Islet precursor cell (in vitro differentiated cells): Measurements from ENCODE around the gene KCNK10.

ENCODE experiments used
- DNase-seq: peaks from one replicate; pipeline ENCODE4 v3.0.0-alpha.2; 2018

KCNK10 gene

DNA sequence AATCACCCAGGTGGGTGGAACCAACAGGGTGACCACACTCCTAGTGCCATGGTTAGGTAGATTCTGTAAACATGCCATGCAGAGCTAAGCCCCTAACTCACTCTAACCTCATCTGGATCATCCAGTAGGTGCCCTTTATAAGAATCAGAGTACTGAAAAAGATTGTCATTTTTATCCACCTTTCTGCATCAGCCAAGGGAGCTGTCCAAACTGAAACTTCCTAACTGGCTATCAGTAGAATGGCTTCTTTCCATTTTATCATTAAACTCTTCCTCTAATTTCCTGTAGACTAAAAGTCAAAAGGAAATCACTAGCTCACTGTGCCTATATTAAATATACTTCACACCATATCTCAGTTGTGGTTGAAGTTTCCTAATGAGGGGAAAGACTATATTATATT, 6.5 kb downstream of the KCNK10 start:
- DNase-seq: no peak

DNA sequence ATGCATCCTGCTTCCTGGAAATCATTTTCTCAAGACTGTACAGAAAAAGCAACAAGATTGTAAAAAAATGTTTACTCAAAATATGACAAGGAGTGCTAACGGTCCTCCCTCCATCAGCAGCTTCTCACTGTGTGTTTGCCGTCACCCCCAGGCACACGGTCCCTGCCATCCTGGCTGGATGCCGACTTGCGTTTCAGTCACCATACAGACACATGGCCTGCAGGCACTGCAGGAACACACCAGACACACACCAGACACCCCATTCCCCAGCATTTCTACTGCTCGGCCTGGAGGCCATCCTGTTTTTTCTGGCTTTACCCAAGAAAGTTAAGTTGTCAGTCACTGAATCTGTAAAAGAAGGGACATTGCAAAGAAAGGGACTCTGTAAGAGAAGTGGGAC, 10.8 kb downstream of the KCNK10 start:
- no peak for DNase-seq

DNA sequence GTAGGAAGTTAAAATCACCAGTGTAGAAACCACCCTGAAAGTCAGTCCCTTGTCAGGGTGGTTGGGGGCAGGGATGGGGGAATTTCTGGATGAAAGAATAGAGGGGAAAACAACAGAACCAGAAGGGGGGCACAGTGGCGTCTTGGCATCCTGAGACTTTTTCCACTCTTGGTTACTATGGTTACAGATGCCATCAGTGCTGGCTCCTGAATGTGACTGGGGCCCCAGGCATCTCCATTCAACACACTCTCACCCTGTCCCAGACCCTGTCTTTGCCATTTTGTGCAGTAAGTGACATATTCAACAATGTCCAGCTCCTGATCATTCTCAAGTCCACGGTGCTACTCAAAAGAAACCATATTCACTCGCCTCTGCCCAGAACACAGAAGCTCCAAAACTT, 11.3 kb downstream of the KCNK10 start:
- no peak for DNase-seq

DNA sequence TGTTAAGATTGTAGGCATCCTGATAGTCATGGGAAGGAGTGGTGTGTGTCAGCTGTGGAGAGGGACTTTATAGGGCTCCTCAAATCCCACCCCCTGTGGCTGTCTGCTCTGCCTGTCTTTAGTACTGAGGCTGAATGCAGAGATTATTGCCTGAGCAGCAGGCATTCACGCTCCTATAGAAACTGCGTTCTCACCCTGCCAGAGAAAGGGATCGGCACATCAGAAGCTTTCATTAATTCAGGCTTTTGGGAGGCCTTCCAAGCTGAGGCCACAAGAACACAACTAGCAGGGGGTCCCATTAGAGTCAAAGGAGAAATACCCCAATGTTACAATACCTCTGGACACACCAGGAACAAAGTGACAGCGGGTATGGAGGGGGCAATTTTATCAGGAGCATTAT, 12.6 kb downstream of the KCNK10 start:
- DNase-seq: no peak

DNA sequence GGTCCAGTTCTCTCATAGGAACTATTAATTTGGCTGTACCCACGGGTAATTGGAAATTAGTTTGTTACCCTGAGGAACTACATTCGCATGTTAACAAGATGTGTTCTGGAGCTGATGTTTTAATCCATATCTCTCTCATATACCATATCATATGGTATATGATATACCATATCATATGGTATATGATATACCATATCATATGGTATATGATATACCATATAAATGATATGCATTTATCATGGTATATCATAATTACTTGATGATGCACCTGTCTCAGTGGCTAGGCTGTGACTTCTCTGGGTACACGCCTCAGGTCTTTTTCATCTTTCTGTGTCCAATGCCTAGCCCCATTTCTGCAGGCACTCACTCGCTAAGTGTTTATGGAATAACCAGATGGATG, 13.0 kb downstream of the KCNK10 start:
- DNase-seq: no peak

DNA sequence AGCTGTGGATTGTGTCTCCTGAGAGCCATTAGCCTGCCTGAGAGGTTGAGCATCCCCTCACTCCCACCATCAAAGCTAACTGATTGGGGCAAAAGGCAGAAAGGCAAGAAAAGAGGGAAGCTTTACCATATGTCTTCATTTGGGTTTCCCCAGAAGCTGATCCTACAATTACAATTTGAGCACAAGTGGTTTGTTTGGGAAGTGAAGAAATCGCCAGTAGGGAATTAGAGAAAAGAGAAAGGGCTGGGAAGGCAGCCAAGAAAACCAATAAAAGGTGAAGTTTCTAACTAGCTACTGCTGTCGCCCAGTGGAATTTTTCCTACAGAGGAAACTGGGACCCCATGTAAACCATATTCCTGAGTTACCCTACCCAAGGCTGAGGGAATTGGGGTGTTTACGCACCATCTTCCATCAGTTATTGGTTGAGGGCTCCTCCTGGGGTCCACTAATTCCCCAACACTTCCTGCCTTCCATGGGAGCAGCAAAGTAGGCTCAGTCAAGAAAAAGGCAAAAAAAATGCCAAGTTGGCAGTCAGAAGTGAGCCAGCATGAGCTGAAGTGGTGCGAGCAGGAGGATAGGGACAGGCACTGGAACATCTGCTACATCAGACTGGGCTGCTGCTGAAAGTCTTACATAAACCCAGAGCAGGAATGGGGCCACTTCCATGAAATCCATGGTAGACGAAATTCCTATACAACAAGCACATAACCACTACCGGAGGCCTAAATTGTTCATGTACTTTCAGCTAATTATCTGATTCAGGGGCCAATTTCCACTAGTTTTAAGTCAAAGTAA, 17.3 kb downstream of the KCNK10 start:
- no peak for DNase-seq

DNA sequence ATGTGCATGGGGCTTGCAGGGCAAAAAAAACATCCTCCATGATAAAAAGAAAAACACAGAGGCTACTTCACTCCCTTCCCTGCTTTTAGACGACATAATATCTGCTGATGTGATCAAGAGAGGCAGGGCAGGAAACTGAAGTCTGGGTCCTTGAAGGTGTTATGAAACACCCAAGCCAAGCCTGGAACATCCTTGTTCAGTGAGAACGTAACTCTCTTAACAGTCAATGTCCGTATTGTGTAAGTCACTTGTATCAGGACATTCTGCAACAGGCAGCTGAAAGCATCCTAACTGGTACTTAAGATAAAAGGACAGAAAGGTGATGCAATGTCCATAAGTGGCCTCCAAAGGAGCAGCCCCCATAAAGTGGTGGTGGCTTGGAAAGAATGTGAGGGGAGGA, 20.0 kb downstream of the KCNK10 start:
- DNase-seq: no peak

DNA sequence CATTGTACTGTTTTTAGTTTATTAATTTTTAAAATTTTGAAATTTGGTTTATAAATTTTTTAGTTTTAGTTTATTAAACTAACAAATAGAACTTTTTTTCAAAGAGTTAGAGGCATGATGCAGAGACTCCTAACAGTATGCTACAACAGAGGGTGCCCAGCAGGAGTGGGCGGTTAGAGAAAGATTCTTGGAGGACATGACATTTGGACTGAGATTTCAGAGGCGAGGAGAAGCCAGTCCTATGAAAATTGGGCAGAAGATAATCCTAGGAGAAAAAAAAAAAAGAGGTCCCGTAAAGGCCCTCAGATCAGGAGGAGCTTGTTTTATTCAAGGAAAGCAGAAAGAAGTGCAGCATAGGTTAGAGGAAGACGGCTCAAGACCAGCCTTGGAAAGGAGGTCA, 21.7 kb downstream of the KCNK10 start:
- DNase-seq: no peak

DNA sequence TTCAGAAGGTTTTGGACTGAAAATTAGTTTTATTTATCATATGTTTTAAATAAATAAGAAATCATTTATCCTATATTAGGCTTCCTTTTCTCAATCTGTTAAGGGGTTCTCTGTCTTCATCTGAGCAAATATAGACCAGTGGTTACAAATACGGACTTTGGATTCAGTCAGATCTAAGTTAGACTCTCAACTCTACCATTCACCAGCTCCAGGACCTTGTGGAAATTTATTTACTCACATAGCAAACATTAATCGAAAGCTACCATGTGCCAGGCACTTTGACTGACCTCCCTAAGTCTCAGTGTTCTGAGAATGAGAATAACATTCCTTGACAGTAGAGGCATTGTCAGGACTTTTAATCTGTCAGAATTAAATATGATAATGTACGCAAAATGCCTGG, 22.3 kb downstream of the KCNK10 start:
- DNase-seq: no peak

DNA sequence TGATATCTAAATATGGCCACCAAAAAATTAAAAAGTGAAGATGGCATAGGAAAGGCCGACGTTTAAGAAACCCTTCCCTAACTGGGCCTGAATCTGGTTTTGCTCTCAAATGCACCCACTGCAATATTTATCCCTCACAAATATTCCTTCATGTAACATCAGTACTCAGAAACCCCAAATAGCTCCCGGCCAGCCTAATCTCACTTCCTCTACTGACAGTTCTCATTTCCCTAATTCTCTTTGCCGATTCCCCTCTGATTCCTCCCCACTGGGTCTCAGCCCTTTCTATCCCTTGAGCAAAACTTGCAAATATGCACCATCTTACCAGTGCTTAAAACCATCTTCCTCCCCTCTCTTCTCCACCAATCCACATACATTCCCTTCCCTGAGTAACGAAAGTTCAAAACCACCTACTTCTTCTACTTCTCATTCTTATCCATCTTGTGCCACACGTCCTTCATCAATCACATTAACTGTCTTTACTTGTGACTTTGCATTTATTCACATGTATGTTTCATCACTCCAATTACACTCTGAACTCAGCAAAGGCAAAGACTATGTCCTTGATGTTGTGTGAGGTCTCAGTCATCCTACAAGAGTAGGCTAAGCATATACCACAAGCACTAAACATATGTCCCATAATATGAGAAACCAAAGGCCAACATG, 23.1 kb downstream of the KCNK10 start:
- no peak for DNase-seq

DNA sequence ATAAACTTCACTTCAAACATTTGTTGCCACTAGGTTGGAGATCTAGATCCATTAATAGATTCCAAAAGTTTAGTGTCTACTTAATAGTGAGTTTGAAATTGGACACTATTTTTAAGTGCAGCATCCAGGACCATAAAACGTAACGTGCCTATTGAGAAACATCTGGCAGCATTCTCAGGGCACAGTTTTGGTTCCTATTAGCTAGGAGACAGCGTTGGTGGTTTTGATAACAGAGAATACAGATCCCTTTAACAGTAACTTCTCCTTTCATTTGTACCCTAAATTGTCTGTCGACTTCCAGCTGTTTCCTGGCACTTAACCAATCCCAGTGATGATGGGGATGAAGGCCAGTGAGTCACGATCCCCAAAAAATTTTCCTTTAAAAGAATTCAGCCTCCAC, 25.8 kb downstream of the KCNK10 start:
- DNase-seq: no peak

DNA sequence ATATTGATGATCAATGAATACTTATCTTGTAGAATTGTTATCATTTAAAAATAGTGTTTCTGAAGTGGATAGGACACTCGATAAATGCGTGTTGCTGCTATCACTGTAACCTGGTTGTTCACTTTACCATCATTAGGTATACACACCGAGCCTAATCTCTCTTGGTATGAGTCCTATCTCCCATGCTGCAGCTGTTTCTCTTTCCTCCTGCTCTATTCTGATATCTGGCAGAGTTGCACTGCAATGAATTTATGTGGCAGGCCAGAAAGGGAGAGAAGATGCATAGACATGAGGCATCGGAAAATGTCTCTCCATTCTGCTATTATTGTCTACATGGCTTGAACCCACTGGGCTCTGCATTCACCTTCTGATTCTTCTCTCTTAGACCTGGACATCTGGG, 26.7 kb downstream of the KCNK10 start:
- no peak for DNase-seq

DNA sequence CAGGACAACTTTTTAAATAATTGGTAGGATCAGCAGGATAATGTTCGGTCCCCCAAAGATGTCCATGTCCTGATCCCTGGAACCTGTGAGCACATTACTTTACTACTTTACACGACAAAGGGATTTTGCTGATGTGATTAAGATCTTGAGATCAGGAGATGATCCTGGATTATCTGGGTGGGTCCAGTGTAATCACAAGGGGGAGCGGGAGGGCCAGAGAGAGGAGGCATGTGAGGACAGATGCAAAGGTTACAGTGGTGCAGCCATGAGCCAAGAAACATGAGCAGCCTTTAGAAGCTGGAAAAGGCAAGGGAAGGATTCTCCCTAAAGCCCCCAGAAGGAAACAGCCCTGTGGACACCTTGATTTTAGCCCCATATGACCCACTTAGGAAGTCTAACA, 33.1 kb downstream of the KCNK10 start:
- no peak for DNase-seq

DNA sequence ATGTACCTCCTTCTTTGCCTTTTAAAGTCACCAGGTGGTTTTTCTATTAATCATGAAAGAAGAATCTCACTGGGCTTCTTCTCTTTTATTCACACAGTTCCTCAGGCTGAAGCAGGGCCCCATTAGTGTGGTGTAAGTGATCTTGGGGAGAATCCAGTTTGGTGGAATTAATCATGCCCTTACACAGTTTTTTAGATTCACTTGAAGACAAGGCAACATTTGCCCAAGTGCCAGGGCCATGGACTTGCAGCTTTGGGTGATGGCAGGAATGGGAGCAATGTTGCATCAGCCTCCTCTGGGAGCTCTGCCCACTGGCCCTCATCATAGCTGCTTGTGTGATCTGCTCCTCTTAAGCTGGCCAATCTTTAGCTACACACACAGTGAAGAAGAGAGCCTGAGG, 33.8 kb downstream of the KCNK10 start:
- DNase-seq: no peak

DNA sequence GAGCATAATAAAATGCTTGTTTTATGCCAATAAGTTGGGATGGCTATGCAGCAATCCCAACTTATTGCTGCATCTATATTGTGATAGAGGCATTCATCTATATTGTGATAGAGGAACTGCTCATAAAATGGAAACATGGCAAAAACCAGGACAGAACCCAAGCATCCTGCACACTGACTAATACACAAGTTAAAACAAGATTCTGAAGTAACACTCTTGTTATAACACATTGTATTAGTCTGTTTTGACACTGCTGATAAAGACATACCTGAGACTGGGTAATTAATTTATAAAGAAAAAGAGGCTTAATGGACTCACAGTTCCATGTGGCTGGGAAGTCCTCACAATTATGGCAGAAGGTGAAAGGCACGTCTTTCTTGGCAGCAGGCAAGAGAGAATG, 36.8 kb downstream of the KCNK10 start:
- DNase-seq: no peak

DNA sequence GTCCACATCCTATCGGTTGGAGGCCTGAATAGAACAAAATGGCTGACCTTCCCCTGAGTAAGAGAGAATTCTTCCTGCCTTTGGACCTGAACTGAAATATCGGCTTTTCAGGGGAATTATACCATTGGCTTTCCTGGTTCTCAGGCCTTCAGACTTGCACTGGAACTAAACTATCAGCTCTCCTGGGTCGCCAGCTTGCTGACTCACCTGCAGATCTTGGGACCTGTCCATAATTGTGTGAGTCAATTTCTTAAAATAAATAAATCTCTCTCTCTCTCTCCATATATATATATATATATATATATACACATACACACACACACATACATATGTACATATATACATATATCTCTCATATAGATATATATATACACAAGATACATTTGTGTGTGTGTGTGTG, 41.6 kb downstream of the KCNK10 start:
- DNase-seq: no peak

DNA sequence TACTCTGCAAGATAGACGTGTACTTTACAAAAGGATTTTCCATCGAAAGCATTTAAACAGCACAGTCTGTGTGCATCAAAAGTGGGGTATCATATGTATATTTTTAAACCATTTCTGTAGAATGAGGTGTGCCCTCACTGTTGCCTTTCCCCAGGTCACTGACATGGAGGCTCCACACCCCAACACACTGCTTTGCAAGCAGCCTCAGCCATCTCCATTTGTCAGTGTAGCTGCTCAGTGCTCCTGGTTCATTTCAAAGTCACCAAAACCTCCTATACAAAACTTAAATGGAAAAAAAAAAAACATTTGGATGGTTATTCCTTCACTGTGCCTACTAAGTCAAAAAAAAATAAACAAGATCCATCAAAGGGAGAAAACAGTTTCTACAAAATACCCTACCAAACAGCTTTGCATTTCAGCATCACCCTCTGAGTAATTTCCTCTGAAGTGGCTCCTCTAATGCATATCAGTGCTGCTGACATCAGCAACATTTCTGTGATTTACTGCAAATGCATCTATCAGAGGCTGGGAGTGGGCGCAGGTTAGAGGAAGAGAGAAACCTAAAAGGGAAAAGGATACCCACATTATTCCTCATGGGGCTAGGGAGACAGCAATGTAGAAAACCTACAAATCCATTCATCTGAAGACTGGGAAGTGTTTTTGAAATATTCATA, 46.0 kb downstream of the KCNK10 start:
- no peak for DNase-seq

DNA sequence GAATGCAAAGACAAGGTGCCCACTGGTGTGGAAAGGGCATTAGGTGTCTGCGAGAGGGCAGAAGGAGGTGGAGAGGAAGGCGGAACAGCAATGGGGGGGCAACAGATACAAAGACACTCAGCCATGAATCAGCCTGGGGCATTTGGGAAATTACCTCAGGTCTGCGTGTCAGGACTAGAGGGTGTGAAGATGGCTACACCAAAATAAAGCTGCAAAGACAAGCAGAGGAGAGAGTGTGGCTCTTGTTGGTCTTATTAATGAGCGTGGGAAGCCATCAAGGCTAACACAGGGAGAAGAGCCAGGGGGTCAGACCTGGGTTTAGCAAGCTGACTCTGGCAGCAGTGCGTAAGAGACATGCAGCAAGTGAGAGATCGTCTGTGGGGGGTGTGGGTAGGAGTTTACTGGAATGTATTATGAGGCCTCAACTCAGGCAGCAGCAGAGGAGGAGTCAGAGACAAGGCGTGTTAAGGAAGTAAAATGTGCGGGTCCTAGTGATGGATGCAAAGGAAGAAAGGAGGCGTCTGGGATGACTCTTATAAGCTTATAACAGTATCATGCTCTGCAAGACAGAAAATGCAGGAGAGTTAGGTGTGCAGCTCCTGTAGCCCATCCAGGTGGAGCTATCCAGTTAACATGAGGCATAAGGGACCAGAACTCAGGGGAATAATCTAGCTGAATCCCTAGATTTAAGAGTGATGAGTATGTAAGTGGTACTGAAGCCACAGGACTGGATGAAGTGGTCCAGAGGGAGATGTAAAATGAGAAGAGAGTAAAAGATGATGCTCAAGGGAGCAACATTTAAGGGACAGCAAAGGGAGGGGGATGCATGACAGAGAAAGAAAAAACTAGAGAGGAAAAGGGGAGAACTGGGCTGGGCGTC, 50.4 kb downstream of the KCNK10 start:
- DNase-seq: no peak

DNA sequence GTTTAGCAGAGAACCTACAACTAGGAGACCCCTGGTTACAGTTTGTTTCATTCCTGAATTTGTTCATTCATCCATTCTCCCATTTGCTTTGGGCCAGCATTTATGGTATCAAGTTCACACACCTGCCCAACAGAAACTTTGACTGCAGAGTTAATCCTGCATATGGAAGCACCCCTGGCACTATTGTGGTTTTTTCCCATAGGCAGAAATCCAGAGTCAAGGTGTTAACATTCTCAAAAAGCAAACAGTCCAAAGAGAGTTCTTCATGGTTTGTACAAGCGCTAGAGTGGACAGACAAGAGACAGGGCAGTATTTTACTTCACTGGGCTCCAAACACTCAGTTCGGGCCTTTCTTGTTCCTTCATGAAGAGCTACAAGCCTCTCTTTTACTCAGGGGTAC, 51.9 kb downstream of the KCNK10 start:
- DNase-seq: no peak

DNA sequence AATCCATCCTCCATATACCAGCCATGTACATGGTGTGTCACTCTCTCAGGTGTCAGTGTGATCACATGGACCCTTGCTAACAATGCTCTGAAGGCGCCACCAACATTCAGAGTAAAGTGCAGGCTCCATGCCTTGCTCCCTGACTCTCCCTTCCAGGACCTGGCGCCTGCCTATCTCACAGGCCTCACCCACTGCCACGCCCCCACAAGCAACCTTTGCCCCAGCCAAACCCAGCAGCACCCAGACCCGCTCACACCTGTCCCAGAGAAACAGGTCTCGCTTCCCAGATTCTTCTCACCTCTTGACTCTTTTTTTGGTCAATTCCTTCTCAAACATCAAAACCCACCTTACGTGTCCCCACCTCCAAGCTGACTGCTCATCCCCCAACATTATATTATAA, 52.3 kb downstream of the KCNK10 start:
- DNase-seq: no peak

DNA sequence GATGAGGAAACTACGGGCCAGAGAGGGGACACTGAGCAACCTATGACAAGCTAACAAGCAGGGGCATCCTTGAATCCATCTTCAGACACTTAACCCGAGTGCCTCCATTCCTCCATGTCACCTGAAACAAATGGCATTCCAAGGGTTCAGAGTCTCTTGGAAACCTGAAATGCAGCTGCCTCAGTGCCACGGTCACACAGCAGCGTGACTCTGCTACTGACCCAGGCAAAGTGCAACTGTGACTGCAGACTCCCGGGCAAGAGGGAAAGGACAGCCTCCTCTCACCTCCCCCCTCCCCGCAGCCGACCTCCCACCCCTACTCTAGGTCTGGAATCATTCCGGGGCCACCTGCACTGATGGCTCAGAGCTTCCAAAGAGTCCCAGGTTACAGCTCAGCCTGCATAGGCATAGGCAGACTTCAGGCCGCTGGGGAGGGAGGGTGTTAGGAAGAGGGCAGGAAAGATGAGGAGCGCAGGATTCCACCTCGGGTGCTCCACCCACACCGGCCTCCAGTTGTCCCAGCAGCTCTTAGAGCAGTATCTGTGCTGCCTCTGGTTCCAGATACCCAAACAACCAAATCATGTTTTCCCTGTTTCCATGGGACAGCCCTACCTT, 53.2 kb downstream of the KCNK10 start:
- no peak for DNase-seq

DNA sequence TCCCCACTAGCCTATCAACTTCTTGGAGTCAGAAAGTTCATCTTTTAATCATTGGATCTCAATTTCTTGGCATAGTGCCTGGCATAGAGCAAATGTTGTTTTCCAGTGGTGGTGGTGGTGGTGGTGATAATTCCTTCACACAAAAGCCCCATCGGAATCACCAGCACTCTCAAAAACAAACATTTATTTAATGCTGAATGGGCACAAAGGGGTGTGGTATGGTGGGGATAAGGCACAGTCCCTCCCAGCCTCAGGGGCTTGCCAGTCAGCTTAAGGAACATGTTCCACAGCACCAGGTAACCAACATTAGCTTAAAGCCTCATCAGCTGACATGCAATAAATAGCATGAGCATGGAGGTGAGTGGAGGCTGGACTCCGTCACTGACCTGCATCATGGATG, 56.6 kb downstream of the KCNK10 start:
- no peak for DNase-seq

DNA sequence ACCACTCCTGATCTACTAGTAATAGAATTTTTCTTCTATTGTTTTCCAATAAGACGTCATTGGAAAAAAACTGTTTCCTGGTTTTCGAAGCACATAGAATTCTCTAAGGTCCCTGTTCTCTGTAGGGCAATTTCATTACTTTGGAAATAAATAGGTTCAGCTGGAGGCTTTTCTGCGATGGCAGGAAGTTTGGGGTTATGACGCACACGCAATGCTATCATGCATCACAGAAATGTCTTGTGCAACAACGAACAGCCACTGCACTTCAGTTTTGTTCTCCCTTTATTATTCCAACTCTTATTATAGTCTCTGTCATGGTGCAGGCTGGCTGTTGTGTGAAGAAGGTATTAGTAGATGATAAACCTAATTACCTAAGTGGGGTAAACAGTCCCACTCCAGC, 59.0 kb downstream of the KCNK10 start:
- no peak for DNase-seq
